ENCODE results near the gene SNX5.

- TF ChIP-seq RAD21 (IDR thresholded peaks at IDR 0.05; ENCODE audit: low read depth) (no peak), EZH2phosphoT487 (IDR thresholded peaks at IDR 0.05; ENCODE audit: borderline replicate concordance) (no peak), CTCF (IDR thresholded peaks at IDR 0.05 in 2 of 3, conservative IDR thresholded peaks at IDR 0.05 in 1 of 3; ENCODE audit: borderline replicate concordance in 1 of 3, insufficient read depth in 1 of 3, low read depth in 2 of 3, low read length in 2 of 3) (no peak), EZH2 (IDR thresholded peaks at IDR 0.05) (no peak), ZBTB33 (IDR thresholded peaks at IDR 0.05; ENCODE audit: extremely low read depth, insufficient replicate concordance, low read length) (no peak)
Measured at GRCh38 chr20:18011482-18011881, 42.9 kb upstream of the SNX5 start.

Measured in HCT116 (cell line).